HG02885 (cell line): ENCODE results near the gene MAMDC2.

Source experiments
- ATAC-seq: cut with Tn5 transposase; IDR thresholded peaks from one replicate; pipeline ENCODE4 v1.9.1; 2021; ENCODE audit warnings: mild to moderate bottlenecking; ENCODE audit not compliant: unreplicated experiment, poor library complexity

Gene MAMDC2, protein sequence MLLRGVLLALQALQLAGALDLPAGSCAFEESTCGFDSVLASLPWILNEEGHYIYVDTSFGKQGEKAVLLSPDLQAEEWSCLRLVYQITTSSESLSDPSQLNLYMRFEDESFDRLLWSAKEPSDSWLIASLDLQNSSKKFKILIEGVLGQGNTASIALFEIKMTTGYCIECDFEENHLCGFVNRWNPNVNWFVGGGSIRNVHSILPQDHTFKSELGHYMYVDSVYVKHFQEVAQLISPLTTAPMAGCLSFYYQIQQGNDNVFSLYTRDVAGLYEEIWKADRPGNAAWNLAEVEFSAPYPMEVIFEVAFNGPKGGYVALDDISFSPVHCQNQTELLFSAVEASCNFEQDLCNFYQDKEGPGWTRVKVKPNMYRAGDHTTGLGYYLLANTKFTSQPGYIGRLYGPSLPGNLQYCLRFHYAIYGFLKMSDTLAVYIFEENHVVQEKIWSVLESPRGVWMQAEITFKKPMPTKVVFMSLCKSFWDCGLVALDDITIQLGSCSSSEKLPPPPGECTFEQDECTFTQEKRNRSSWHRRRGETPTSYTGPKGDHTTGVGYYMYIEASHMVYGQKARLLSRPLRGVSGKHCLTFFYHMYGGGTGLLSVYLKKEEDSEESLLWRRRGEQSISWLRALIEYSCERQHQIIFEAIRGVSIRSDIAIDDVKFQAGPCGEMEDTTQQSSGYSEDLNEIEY

DNA sequence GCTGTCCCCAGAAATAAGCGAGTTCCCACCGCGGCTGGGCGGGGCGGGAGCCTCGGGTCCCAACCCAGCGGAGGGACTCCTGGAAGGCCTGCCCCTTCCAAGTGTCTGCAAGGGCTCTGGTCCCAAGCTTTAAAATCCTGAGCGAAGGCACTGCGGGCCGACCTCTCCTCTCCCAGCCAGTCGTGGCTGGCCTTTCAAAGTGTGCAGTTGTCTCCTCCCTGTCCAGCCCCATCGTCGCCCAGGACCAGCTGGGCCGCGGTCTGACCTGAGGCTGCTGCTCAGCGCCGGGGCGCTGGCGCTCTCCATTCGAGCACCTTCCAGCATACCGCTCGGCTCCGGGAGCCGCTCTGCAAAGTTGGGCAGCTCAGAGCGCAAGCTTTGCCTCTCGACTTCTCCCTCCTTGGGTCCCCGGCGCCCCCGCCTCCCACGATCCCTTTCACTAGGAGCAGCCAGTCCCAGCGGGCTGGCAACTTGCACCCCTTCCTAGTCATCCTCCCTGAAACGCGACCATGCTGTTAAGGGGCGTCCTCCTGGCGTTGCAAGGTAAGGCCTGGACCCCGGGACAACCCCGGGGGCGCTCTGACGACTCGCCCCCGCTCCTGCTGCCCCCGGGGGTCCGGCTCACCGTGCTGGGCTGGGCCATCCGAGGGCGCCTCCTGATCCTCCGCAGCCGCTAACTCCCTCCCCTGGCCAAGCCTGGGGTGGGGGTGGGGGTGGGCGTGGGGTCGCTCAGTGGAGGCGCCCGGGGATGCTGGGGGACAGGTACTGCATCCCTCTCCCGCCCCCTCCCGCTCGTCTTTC is at the start of gene MAMDC2:
Gene MAMDC2 (plus strand): TSS at position 160 of the 801 bp plus-strand sequence. CDS start 350 bp downstream, at position 510.
- ATAC-seq, result no peak

DNA sequence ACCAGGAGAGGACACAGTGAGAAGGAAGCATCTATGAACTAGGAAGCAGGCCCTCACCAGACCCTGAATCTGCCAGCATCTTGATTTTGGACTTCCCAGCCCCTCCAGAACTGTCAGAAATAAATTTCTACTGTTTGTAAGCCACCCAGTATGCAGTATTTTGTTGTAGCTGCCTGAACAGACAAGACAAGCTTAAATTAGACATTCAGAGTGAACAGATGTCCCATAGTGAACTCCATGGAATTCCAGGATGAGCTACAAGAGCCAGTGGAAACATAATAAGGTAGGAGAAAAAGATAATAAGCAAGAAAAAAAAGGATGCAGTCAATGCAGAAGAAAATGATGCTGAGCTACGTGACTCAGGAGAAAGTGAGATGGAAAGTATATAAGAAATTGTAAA is 47.8 kb upstream of the MAMDC2 start:
- ATAC-seq, result no peak

DNA sequence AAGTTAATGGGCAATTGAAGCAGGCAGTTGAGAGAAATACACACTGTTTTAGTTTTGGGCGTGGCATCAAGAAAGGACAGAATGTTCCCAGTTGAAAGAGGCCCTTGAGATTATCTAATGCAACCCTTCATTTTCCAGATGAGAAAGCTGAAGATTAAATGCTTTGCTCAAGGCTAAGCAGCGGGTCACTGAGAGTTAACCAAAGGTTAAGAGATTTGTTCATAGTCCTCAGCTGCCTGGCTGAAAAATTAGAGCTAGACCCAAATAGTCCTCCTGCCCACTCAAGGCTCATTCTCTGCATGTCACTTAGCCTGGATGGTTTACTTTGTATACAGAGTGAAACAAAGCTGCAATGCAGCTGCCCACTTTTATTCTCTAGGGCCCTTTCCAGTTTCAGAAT is 46.7 kb upstream of the MAMDC2 start:
- ATAC-seq, result no peak

DNA sequence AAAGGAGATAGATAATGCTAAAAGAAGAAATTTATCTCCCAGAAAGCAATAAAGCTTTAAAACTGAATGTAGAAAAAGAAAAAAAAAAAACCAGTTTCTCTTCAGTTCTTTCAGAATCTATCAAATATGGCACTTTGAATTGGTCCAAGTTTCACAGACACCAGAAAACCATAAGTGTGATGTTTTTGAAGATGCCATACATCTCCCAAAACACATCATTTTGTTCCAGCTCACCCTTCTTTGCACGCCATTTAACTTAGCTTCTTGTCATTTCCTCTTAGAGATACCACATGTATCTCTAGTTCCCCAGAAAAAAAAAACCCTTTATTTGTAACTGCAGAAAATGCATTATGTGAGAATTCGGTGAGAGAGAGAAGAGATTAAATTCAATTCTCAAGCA is 46.1 kb upstream of the MAMDC2 start:
- ATAC-seq, result no peak

DNA sequence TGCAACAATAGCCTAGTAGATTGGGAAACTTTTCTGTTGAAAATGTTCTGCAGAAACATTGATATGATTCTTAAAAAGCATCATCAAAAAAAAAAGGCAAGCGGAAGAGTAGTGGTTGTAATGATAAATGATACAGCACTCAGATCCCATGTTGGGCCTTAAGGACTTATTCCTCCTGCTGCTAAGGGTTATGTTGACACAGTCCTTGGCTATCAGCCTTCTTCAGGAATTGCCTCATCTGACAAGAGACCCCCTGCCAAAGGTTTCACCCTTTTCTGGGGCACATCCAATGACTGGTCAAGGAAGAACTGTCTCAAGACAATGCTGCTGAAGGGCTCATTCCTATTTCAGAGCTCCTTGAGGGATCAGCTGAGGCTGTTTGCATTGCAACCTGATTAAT is 44.3 kb upstream of the MAMDC2 start:
- no peak for ATAC-seq

DNA sequence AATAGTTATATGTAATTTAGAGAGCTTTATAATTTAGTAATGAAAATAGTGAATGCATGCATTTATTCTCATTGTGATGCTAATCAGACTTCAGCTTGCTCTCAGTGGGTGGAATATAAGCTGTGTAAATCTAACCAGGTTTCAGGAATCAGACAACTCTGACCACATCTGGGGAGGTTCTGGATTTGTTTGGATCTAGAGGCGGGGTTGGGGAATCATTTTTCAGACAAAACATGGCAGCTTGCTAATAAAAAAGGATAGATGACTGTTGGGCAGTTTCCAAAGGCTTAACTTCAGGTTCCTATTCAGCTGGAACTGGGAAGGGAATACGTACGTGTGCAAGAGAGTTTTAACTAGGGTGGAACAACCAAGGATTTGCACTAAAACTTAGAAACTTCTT is 43.2 kb upstream of the MAMDC2 start:
- ATAC-seq, result no peak

DNA sequence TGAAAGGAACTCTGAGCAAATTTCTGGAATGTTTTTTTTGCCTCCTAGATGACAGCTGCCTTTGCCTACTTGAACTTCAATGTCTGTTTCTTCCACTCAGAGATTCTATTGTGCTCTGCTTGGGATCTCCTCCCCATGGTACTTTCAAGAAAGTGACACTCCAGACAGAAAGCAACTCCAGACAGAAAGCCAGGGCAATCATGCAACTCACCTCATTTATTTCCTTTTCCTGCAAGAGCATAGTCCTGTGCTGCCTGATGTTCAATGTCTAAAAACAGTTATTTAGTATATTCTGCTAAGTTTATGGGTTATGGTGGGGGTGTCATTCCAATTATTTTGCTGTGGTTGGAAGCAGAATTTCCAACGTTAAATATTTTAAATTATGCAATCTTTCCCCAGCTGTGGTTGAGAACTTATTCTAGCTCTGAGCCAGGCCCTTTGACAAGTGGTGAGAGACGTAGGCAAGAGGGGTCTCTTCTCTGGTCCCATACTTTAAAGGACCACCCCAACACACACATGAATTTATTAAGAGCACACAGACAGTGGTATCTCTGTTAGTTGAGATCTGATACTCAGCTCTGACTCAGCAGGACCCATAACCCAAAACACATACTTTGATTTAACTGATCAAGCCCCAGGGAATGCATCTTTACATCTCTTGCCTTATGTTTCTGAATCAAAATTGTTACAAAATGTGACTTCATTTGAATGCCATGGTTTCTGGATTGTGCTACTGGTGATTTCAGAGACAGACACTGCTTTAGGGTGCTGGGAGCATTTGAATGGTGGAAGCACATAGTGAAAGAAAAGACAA is 39.5 kb upstream of the MAMDC2 start:
- no peak for ATAC-seq

DNA sequence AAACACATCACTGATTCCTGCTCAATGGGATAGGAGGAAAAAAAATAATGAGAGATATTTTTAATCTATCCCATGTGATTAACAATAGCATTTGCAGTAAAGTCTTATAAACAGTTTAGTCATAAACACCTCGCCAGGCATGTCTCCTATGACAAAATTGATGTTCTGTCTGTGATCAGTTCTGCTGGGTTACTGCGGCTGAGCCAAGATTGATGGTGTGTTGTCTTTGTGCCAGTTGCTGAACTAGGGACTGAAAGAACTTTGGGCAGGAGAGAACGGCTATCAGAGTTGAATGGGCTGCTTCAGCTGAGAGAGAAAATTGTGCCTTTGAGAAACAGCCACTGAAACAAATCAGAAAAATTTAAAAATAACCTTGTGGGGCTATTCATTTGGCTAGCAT is 37.3 kb upstream of the MAMDC2 start:
- no peak for ATAC-seq

DNA sequence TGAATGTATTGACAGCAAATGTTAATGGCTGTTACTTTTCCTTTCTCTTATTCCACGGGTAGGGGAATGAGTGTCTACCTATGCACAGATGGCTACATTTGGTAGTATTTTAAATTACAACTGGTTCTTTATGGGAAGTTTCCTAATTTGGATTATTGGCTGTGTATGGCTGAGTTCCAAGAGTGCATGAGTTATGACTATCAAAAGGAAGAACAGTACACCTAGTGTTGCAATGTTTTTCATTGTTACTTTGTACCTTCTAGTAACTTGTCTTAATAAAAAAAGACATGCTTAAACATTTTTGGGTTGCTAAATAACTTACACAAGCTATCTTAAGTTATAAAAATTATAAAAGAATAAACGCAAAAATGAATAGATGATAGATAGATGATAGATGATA is 35.8 kb upstream of the MAMDC2 start:
- no peak for ATAC-seq

DNA sequence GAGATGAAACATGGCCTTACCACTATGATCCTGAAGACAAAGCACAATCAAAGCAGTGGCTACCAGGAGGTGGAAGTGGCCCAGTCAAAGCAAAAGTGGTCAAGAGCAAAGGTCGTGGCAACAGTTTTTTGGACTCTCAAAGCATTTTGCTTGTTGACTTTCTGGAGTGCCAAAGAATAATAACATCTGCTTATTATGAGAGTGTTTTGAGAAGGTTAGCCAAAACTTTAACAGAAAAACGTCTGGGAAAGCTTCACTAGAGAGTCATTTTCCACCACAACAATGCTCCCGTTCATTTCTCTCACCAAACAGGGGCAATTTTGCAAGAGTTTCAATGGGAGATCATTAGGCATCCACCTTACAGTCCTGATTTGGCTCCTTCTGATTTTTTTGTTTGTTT is 33.6 kb upstream of the MAMDC2 start:
- no peak for ATAC-seq

DNA sequence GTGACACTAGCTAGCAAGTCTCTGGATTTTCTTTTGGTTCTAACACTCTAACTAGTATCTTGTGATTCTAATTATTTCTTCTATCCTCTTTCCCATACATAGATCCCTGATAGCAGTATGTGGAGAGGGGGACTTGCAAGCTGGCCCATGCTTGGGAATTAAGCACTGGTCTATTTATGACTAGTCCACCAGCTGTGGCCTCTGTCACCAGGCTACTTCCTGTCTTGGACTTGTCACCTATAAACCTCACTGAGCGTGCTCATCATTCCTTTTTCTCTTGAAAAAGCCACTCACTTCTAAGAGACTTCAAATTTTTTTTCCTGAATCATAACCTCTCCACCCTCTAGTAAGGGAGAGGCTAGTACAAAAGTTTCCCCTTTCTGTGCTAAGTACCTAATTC is 32.3 kb upstream of the MAMDC2 start:
- ATAC-seq, result no peak

DNA sequence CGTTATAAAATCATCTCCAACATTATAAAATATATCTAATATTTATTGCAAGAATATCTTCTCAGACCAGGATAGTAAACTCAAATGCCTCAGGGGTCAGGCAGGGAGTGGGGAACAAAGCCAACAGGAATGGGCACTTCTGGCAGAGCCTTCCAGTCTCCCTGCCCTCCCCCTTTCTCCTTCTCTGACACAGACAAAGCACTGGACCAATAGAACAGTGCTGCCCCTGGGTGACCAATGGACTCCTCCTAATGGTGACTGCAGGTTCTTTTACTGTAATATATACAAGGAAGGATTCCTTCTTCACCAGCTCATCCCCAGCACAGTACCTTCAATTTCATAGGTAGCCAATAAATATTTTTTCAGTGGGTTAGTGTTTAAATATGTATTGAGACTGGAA is 31.1 kb upstream of the MAMDC2 start:
- no peak for ATAC-seq

DNA sequence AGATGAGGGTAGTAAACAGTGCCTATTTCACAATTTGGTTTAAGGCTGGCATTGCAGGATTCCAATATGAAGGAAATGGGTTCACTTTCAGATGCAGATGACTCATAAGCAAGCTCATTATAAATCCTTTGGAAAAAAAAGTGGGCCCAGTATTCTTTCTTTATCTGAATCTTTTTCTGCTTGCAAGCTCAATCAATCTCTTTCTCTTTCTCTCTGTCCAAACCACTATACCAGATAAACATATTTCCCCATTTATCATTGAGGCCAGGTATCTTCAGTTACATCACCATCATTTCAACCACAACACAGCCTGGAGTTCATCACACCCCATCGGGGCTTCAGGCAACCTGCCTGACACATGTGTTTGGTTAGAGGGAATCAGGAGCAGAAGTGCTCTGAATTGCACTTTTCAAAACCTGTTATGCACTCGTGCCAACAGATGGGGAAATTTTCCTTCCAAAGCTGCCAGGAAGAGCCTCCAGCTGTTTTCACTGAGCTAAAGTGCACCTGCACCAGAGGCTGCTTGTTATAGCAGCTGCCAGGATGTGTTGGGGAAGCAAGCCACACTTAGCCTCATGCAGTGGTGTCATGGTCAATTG is 30.0 kb upstream of the MAMDC2 start:
- ATAC-seq, result no peak

DNA sequence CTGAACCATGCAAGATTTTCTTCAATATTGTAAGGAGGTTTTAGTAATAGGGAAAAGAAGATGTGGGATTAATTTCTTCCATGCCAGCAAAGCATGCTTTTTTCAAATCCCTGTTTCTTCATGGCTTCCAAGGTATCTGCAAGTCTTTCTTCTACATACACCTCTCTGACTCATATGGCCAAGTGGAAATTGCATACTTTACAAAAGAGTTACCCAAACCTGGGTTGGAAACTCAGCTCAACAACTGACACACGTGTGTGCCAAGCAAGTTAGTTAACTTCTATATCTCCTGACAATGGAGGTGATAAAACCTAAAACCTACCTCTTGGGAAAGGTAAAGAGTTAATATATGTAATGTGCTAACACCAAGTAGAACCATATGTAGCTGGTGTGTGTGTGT is 28.5 kb upstream of the MAMDC2 start:
- ATAC-seq, result no peak

DNA sequence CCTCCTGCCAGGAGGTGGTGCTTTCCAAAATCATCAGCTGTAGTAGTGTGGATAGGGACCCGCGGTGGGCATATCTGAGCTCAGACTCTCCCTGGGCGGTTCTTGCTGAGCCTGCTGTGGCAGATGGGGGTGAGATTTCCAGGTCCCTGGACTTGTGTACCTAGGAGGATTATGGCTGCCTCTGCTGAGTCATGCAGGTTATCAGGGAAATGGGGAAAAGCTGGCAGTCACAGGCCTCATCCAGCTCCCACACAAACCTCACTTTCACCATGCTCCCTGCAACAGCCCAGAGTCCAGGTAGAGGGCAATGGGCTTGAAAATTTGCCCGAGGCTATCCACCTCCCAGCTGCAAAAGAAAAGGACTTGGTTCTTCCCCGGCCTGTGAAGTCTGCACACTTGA is 23.4 kb upstream of the MAMDC2 start:
- ATAC-seq, result no peak

DNA sequence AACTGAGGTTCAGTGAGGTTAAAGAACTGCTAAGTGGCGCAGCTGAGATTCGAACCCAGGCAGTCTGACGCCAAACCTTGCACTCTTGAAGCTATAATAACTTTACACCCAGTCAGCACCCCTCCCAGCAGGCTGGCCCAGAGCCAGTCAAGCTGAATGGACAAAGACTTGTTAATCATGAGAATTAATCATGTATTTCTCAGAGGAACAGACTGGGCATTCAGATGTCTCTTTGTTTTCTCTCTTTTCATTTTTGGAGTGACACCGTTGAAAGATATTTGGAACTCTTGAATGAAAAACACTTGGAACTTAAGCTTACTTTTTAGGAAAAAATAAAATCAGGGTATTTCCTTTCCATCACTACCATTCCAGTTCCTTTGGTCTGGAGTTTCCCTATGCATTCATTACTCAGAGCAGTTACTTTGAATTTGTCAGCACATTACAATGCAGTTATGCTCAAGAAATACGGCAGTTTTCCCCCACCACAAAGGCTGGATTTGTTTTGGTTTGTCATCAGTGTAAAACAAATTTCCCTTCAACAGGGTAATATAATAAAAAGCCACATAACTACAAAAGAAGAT is 22.6 kb upstream of the MAMDC2 start:
- ATAC-seq, result no peak

DNA sequence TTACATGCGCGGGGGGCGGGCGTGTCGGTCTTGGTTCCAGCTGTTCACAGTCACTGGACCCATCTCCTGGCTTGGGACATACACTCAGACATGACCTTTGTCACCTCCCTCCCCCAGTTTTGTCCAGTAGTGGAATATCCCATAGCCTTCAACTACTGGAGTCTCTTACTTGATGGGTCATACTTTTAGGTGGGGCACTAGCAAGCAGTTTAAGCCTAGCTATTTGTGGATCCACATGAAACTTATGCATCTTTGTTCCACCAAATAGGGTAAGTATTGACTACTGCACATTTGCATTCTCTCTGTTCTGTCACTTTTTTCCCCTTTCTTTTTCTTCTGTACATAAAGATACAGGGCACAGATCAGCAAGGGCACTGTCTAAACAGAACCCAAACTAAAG is 15.4 kb upstream of the MAMDC2 start:
- ATAC-seq, result no peak

DNA sequence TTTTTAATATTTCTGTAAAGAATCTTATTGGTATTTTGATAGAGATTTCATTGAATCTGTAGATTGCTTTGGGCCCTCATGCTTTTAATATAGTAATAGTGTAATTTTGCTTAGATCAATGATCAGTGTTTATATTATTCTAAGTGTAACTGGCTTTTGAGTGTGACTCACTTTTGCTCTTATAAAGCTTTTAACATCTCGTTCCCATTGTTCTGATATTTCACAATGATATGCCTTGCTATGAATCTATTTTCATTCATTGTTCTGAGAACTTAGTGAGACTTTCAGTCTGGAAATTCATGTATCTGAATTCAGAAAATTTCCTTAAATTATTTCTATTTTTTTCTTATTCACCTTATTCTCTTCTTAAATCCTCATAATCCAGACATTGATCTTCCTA is 13.5 kb upstream of the MAMDC2 start:
- ATAC-seq, result no peak

DNA sequence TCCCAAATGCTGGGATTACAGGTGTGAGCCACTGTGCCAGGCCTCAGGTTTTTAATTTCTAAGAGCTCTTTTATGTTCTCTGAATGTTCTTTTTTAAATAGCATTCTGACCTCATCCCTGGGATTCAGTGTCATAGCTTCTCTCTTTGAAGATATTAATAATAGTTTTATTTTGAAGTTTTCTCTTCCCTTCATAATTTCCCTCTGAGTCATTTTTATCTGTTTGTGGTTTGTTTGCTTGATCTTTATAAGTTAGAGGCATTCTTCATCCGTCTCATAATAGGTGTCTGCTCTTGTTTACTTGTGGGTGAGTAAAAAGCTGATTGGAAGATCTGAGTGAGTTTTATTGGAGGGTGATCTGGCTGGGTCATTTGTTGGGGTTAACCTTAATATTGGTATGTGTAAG is 12.5 kb upstream of the MAMDC2 start:
- no peak for ATAC-seq

DNA sequence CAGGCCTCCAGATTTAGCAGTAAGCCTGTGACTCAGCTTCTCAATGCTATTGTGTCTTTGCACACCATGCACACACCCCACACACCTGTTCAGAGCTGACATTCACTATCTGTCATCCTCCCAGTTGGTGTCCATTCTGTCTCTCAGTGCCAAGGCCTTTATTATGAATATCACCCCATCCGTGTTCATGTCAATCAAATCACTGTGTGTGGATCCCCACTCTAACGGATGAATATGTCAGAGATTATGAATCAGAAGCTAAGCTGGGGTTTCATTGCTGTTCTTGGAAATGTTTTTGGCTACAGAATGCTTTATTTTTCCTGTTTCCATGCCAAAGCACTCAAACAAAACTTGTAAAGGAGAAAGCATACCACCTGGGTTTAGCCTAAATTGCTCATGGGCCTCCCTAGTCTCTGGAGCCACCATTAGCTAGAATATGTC is 9.4 kb upstream of the MAMDC2 start:
- no peak for ATAC-seq
